MM.1S (cell line): ENCODE measurements around the gene SLC31A1.

Source experiments
- DNase-seq: peaks from one replicate; pipeline ENCODE4 v3.0.0-alpha.2; 2015
- H2AFZ ChIP-seq: fragments of 300-600 bp; sonication (generic); 2 replicates; pipeline ENCODE4 v1.6.0; 2016; ENCODE audit warnings: antibody characterized with exemption, low read length
- H3F3A ChIP-seq: fragments of 300-600 bp; sonication (generic); 2 replicates; pipeline ENCODE4 v1.6.1; 2016; ENCODE audit warnings: mild to moderate bottlenecking, antibody characterized with exemption, low read length, moderate library complexity, mixed read lengths; ENCODE audit not compliant: insufficient read depth
- H3K27ac ChIP-seq: fragments of 300-600 bp; sonication (generic); 2 replicates; pipeline ENCODE4 v1.5.1; 2016; ENCODE audit warnings: mild to moderate bottlenecking, low read length
- H3K27me3 ChIP-seq: fragments of 300-600 bp; sonication (generic); replicated peaks from 2 replicates; pipeline ENCODE4 v1.6.0; 2016; ENCODE audit warnings: low read length; ENCODE audit not compliant: insufficient read depth
- H3K36me3 ChIP-seq: fragments of 300-600 bp; sonication (generic); replicated peaks from 2 replicates; pipeline ENCODE4 v1.6.1; 2016; ENCODE audit warnings: mild to moderate bottlenecking, low read length, mixed read lengths; ENCODE audit not compliant: insufficient read depth
- H3K4me1 ChIP-seq: fragments of 300-600 bp; sonication (generic); 2 replicates; pipeline ENCODE4 v1.6.1; 2016; ENCODE audit warnings: low read length, mixed read lengths
- H3K4me2 ChIP-seq: fragments of 300-600 bp; sonication (generic); 2 replicates; pipeline ENCODE4 v1.6.0; 2016; ENCODE audit warnings: low read depth, low read length
- H3K4me3 ChIP-seq: fragments of 300-600 bp; sonication (generic); 2 replicates; pipeline ENCODE4 v1.5.1; 2016; ENCODE audit warnings: low read length, mixed read lengths
- H3K79me2 ChIP-seq: fragments of 300-600 bp; sonication (generic); 2 replicates; pipeline ENCODE4 v1.6.1; 2016; ENCODE audit warnings: mixed run types, low read length, mixed read lengths
- H3K9ac ChIP-seq: fragments of 300-600 bp; sonication (generic); 2 replicates; pipeline ENCODE4 v1.6.1; 2016; ENCODE audit warnings: low read length, mixed read lengths
- H3K9me2 ChIP-seq: fragments of 300-600 bp; sonication (generic); replicated peaks from 2 replicates; pipeline ENCODE4 v1.6.1; 2016; ENCODE audit warnings: mild to moderate bottlenecking, low read length, mixed read lengths; ENCODE audit not compliant: insufficient read depth
- H3K9me3 ChIP-seq: fragments of 300-600 bp; sonication (generic); replicated peaks from 2 replicates; pipeline ENCODE4 v1.6.1; 2016; ENCODE audit warnings: mild to moderate bottlenecking, low read length, mixed read lengths; ENCODE audit not compliant: insufficient read depth
- H4K20me1 ChIP-seq: fragments of 300-600 bp; sonication (generic); 2 replicates; pipeline ENCODE4 v1.6.1; 2016; ENCODE audit warnings: mild to moderate bottlenecking, low read length, moderate library complexity, mixed read lengths; ENCODE audit not compliant: insufficient read depth
- CTCF ChIP-seq: fragments of 300-600 bp; sonication (generic); IDR thresholded peaks from 2 replicates; pipeline ENCODE4 v1.5.1; 2016; ENCODE audit warnings: antibody characterized with exemption, low read length, mixed read lengths
- EZH2 ChIP-seq: fragments of 300-600 bp; sonication (generic); optimal IDR thresholded peaks from 2 replicates; pipeline ENCODE3; 2017; ENCODE audit warnings: low read depth, mild to moderate bottlenecking, antibody characterized with exemption, low read length, mixed read lengths
- EZH2phosphoT487 ChIP-seq: fragments of 300-600 bp; sonication (generic); IDR thresholded peaks from 2 replicates; pipeline ENCODE4 v1.6.1; 2018; ENCODE audit warnings: antibody characterized with exemption, low read length

Gene SLC31A1

GRCh38 chr9:113261917-113262671 is 40.8 kb downstream of the SLC31A1 start:
- no peak overlapping the region for H3K9ac ChIP-seq
- H3K79me2 ChIP-seq, result no peaks in the 10 kb centered on the region
- no peak overlapping the region for H2AFZ ChIP-seq
- no peaks in the 10 kb centered on the region for H3K4me1 ChIP-seq
- no peak overlapping the region for H3K27ac ChIP-seq
- H3F3A ChIP-seq, result no peaks in the 10 kb centered on the region
- H3K4me3 ChIP-seq, result no peak overlapping the region
- H3K4me2 ChIP-seq, result no peak overlapping the region
- no peak for TF ChIP-seq CTCF
- no peak for TF ChIP-seq EZH2phosphoT487
- no peak for TF ChIP-seq EZH2
- DNase-seq, result no peak
- H3K9me3 ChIP-seq, result no peaks in the 10 kb centered on the region
- no peaks in the 10 kb centered on the region for H3K27me3 ChIP-seq
- no peaks in the 10 kb centered on the region for H3K36me3 ChIP-seq
- no peaks in the 10 kb centered on the region for H4K20me1 ChIP-seq
- H3K9me2 ChIP-seq, result no peaks in the 10 kb centered on the region

GRCh38 chr9:113266174-113266573 is 44.8 kb downstream of the SLC31A1 start:
- DNase-seq, result no peak
- H3K4me1 ChIP-seq, result no peaks in the 10 kb centered on the region
- no peaks in the 10 kb centered on the region for H3K27me3 ChIP-seq
- no peak overlapping the region for H3K4me2 ChIP-seq
- no peak overlapping the region for H2AFZ ChIP-seq
- no peak overlapping the region for H3K4me3 ChIP-seq
- H3K9me3 ChIP-seq, result no peaks in the 10 kb centered on the region
- no peaks in the 10 kb centered on the region for H3K79me2 ChIP-seq
- H4K20me1 ChIP-seq, result no peaks in the 10 kb centered on the region
- no peak overlapping the region for H3K9ac ChIP-seq
- no peaks in the 10 kb centered on the region for H3K9me2 ChIP-seq
- no peak for TF ChIP-seq EZH2phosphoT487
- no peak for TF ChIP-seq CTCF
- TF ChIP-seq EZH2, result no peak
- 0 out of 2 replicates have a peak, but pooled peaks cover under 1% of the 10 kb centered on the region for H3K36me3 ChIP-seq
- no peaks in the 10 kb centered on the region for H3F3A ChIP-seq
- no peak overlapping the region for H3K27ac ChIP-seq

- Histone ChIP-seq H3K9ac (no peak overlapping the region), H3K4me1 (no peaks in the 10 kb centered on the region), H3K36me3 (0 out of 2 replicates have a peak, but pooled peaks cover 4% of the 10 kb centered on the region), H3K79me2 (0 out of 2 replicates have a peak, but pooled peaks cover 3% of the 10 kb centered on the region), H3K9me3 (no peaks in the 10 kb centered on the region), H3K27me3 (no peaks in the 10 kb centered on the region), H3K4me3 (no peak overlapping the region), H2AFZ (no peak overlapping the region), H3F3A (no peaks in the 10 kb centered on the region), H3K9me2 (no peaks in the 10 kb centered on the region), H3K27ac (no peak overlapping the region), H3K4me2 (no peak overlapping the region), H4K20me1 (no peaks in the 10 kb centered on the region)
- TF ChIP-seq EZH2, result no peak
- TF ChIP-seq EZH2phosphoT487, result no peak
- no peak for TF ChIP-seq CTCF
- DNase-seq, result no peak
Observed at GRCh38 chr9:113267911-113268566, 46.7 kb downstream of the SLC31A1 start.
